Body of pancreas (tissue), 4 donors: ENCODE results near the gene BICD2.

Experiments used
- POLR2A ChIP-seq, 3 donors: fragments of 450-650 bp; IDR thresholded peaks; one replicate each; pipeline ENCODE4 v1.6.1; 2016; ENCODE audit warnings: antibody characterized with exemption in 3 of 3, mild to moderate bottlenecking in 2 of 3
- TF ChIP-seq, protein P1 (sequence below), 7 experiments: fragments of 450-650 bp in 4 of 7; fragments of 200-600 bp in 3 of 7; sonication (generic) in 3 of 7; IDR thresholded peaks; one replicate each; pipeline ENCODE4 v1.5.1; 2016 to 2019; ENCODE audit warnings: antibody characterized with exemption in 7 of 7

DNA sequence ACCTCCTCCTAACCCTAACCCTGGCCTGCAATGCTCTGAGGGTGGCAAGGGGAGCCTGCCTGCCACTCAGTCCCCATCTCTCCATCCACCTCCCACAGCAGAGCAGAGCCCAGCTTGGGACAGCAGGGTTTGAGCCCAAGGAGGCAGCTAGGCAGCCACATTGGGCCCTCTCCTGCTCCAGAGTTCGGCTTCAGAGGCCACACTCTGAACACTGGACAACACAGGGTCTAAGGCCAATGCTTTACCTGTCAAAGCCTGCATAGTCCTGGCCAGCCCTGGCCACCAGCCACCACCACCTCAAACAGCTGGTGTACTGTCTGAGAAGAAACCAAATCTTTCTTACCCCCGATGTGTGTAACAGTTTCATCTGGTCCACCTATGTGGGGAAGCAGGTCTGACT lies 5.2 kb downstream of the BICD2 start:
- TF ChIP-seq, protein P1, sequence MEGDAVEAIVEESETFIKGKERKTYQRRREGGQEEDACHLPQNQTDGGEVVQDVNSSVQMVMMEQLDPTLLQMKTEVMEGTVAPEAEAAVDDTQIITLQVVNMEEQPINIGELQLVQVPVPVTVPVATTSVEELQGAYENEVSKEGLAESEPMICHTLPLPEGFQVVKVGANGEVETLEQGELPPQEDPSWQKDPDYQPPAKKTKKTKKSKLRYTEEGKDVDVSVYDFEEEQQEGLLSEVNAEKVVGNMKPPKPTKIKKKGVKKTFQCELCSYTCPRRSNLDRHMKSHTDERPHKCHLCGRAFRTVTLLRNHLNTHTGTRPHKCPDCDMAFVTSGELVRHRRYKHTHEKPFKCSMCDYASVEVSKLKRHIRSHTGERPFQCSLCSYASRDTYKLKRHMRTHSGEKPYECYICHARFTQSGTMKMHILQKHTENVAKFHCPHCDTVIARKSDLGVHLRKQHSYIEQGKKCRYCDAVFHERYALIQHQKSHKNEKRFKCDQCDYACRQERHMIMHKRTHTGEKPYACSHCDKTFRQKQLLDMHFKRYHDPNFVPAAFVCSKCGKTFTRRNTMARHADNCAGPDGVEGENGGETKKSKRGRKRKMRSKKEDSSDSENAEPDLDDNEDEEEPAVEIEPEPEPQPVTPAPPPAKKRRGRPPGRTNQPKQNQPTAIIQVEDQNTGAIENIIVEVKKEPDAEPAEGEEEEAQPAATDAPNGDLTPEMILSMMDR (IDR thresholded peaks at IDR 0.05): no peak
- no peak for TF ChIP-seq POLR2A (IDR thresholded peaks at IDR 0.05)
